Measurements from ENCODE around the gene SPACA9.

The SPACA9 gene

DNA sequence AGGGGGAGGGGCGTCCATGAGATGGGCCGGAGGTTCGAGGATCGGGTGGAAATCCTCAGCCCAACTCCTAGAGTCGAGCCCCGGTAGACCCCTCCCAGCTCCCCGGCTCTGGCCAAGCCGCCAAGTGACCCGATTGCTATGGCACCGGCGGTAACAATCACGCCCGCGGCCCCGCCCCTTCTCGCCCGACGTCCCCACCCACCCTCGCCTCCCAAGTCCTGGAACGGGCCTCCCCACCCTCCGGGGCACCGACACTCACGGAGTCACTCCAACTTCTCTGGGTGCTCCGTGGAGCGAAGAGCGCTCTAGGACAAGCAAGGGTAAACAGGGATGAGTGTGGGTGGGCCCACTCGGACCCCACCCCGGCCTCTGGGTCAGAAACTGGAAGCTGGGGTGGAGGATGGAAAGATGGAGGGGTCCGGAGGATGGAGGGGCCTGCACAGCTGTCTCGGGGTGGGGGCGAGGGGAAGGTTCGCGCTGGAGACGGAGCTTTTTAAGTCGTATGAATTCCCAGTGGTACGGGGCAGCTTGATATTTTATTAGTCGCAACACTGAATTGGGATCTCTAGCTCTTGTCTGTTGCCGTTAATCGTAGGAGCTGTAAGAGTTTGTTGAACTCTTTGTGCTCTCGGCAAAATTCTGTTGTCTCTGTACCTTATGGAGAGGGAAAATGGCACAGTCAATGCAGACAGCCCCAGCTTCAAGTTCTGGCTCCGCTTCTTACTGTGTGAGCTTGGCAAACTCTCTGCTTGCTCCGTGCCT is at the start of gene SPACA9:
Gene SPACA9, plus strand, starts transcription at position 204 of the 762 bp plus-strand sequence. CDS start 5,050 bp downstream, outside the sequence.
- peak; percentile 43 for DNase-seq

DNA sequence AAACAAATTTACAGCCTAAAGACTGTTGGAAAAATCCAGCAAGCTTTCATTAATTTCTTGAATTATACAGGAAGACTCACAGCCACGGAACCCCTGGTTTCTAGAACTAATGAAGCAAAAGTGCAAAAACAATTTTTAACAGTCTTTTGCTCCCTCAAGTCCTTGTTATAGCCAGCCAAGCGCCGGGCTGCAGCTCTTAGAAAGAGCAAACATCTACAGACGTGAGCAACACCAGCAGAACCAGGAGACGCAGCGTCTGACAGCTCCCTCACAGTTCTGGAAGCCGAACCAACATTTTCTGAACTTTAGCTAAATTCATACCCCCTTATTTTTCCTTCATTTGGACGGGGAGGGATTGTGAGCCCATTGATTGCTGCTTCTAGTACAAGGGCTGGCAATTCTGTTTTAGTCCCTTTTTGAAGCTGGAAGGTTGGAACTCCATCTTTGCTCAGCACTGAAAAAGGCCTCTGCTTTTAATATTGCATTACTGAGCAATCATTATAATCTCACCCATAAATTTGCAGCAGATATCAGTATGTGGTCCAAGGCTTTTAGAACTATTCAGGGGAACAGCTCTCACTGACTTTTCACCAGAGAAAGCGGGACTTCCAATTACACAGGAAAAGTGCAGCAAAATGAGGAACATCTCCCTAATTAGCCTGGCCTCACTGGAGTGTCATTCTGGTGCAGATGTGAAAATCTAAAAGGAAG is 46.4 kb upstream of the SPACA9 start:
- no peak for DNase-seq

DNA sequence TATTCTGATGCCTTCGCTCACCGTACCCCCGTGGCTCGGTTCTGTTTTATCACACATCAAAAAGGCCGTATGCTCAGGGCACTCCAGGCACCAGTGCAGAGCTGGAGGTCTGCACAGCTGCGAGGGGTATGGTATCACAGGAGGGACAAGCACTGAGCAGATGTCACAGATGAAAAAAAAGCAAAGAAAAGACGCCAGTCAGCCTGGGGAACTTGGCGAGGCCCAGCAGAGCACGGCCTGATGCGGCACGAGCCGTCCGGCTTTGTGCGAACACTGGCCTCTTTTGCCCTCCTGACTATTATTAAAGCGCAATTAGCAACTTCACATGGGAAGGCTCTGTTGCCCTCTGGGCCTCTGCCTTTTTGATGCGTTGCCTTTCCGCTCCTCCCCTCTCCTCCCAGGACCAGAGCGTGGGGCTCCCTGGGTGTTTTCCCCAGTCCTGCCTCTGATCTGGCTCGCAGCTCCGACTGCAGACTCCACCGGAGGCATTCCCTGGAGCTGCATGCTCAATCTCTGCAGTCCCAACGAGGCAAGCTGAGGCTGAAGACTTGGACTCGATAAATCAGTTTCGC is 45.1 kb upstream of the SPACA9 start:
- no peak for DNase-seq

DNA sequence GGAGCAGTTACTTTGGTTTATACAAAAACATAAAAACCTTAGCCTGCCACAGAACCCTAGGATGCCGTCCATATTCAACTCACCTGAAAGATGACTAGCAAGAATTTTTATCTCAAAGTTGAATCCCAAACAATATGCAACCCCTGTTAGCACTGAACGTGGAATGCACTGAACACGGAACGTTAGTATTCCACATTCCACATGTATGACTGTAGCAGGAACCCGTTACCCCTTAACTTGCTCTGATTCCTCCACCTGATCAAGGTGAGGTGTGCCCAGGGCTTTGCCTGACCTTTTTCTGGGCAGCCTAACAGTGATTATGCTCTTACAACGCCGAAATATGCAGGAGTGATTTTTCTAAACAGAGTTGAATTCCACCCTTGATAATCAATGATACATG is 44.4 kb upstream of the SPACA9 start:
- DNase-seq: no peak

DNA sequence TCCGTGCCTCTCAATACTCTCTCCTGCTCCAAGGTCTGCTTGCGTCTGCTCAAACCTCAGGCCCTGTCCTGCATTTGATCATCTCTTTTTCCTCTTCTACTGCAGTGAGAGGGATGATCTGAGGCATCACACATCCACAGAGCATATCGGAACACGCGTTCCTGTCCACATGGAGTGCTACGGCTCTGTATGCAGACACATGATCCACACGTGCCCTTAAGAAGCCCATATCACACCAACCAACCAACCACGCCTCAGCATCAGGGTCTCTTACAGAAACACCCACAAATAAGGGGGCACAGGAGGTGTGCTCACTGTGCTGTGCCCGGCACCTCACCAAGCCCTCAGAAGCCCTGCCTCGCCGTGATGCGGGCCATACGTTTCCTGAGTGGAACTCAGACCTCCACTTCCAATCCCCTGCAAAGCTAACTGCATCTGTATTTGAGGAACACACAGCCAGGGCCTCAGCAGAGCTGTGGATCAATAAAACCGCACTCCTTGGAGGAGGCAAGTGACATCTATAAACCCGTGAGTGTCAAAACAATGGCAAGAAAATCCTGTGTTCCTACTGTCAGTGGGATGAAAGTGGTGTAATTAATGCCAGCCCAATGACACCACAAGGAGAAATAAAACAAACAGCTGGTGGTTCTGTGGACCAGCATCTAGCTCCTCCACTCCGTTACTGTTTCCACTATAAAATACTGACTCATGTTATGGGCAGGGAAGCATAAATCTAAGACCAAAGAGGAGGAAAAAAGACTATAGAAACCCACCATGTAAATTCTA is 41.0 kb upstream of the SPACA9 start:
- no peak for DNase-seq

DNA sequence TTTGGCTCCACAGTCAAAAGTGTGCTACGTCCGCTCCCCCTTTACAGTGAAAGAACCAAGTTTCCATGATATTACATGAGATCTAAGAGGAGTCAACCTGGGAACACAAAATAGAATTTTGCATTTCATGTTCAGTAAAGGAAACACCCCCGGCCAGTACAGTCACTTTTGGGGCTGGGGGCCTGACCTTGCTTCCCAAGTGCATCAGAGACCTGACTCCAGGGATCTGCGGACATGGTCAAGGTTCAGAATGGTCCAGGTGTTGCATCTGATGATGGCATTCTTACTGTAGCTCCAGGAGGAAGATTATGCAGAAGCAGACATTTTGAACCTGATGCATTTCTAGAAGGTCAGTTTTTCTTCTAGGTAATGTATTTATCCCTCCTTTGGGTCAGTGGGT is 40.4 kb upstream of the SPACA9 start:
- no peak for DNase-seq

DNA sequence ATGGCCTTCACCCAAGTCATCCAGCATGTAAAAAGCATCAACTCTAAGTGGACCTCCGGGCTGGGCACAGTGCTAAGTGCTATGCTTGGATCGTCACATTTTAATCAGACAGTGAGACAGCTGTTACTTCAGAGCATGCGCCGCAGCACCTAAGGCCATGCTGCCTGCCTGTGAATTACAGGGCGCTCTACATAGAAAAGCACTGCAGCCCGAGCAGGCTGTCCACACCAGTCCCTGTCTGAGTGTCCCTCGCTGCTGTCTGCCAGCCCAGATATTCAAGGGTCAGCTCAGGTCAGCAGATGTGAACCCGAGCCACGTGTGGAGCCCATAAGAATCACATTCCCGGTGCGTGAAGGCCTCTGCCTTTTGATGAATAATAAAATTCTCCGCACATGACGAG is 37.7 kb upstream of the SPACA9 start:
- no peak for DNase-seq

DNA sequence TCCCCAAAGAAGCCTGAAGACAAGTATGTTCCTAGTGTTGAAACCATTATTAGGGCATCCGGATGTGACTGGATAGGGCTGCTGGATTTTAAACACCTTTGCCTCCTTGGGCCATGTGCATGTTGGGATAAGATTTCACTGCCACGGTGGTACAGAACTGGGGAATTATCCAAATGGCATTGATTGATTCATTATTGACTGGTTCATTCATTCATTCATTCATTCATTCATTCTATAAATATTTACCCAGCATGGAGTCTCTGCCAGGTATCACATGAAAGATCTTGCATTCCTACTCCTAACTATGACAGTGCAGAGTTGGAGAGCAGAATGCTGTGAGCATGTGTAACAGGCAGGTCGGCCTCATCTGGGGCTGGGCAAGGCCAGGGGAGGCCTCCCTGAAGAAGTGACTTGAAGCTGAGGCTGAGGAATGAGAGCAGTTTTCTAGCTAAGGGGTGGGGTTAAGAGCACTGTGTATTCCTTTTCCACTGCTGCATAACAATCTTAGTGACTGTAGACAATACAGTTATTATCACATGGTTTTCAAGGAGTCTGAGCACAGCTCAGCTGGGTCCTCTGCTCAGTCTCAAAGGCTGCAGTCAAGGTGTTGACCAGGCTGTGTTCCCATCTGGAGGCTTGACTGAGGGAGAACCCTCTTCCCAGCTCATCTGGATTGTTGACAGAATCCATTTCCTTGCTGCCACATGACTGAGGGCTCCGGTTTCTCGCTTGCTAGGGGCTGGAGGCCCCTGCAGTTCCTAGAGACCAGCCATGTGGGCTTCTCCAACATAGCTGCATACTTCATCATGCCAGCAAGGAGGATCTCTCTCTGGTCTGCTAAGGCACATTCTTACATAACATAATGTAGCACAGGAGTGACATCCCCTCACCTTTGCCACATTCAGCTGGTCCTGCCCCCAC is 36.3 kb upstream of the SPACA9 start:
- no peak for DNase-seq

DNA sequence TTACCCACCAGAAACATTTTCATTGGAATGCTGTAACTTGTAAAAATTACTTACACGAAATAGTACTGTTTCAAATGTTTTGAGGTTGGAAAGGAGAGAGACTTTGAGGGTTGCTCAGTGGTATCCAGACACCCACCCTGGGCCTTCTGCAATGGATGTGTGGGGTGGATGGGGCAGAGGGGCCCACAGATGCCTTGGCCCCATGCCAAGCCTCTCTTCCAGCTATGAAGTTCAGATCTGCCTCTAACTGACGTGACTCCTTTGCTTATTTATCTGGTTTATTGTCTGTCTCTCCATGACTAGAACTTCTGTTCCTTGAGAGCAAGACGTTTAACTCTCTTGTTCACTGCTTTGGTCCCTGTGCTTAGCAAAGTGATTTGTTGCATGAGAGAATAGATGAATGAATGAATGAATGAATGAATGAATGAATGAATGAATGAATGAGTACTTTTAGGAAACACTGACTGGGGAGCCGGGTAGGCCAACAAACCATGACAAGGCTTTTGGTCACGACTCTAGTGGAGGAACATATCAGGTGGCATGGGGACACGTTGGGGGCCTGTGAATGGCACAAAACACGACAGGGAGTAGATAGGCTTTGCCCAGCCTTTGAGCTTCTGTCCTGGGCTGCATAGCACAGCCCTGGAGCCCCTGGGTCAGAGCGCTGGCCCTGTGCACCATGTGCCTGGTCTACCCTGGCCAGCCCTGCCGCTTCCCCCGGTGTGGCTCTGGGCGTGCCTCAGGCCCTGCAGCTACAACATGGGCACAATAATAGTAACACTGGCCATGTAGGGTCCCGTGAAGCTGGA is 32.4 kb upstream of the SPACA9 start:
- DNase-seq: no peak

DNA sequence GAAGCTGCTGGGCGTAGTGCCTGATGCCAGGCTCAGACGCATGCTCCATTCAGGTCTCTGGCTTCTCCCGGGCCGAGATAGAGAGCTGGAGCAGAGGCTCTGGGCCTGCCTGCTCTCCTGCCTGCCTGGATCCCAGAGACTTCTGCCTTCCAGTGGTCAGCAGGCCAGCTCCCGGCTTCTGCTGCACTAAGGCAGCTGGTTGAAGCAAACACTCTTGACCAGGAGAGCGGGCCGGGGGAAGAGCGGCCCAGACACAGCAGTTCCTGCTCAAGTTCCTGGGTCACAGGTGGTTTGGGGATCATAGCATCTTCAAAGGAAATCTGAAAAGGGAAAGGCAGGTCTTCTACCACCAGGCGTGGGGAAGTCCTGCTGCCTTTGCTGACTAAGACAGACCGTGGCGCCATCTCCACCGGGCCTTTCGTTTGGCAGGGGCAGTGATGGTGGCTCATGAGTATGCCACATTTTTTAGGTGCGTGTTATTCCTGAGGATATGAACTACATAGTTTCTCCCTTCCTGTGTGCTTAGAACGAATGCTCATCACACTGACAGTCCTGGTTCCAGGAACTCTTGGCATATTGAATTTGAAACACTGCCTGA is 31.7 kb upstream of the SPACA9 start:
- DNase-seq: no peak

DNA sequence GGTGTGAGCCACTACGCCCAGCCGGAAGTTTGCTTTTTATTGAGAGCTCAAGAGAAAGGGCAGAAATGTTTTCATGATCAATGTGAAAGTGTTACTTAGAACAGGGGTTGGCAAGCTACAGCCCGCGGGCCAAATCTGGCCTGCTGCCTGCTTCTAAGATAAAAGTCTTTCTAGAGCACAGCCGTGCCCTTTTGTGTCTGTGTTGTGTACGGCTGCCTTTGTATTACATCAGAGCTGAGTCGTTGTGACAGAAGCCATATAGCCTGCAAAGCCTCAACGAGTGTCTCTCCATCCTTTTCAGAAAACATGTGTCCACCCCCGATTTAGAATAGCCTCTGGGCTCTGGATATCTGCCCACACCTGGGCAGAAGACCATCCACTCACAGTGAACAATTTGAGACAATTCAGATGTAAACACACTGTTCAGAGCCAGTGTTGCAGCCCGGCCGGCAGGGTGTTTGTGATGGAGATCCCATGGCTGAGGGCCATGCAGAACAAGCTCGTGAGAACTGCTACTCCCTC is 29.5 kb upstream of the SPACA9 start:
- no peak for DNase-seq

DNA sequence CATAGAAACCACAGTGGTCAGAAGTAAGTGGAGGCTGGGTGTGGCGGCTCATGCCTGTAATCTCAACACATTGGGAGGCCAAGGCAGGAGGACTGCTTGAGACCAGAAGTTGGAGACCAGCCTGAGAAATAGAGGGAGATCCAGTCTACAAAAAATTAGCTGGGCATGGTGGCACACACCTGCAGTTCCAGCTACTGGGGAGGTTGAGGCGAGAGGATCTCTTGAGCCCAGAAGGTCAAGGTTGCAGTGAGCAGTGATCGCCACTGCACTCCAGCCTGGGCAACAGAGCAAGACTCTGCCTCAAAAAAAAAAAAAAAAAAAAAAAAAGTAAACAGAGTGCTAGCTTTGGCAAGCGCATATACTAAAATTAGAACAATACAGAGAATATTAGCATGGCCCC is 25.2 kb upstream of the SPACA9 start:
- no peak for DNase-seq

DNA sequence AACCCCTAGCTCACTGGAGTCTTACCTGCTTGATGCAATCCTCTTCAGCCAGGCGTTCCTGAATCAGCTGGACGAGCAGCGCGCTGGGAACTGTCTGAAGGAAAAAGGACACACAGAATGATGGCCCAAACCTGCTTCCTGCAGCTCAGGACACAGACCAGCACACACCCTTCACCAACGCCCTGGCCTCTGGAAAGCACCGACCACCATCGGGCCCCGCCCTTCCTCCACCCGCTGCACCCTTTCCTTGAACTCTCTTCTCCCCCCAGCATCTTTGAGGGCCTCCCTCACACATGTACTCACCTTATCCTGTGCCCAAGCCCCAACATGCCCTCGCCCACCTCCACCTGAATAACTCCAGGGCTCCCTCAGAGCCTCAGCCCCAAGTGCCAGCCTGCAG is 23.9 kb upstream of the SPACA9 start:
- DNase-seq: no peak

DNA sequence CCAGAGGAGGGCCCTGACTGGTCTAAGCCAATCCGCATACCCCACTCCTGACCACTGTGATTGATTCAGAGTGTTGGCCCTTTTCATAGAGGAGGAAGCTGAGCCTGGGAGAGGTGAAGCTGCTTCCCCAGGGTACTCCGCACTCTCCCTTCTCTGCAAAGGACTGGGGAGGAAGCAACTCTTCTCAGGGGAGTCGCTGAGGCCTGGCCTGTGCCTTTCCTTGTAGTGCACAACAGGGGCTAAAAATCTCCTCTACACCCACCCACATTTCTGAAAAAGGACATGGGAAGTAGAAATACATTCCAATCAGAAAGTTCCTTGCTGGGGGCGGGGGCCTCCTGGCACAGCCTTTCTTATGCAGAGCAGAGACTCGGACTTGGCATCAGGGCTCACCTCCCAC is 22.8 kb upstream of the SPACA9 start:
- DNase-seq: no peak

DNA sequence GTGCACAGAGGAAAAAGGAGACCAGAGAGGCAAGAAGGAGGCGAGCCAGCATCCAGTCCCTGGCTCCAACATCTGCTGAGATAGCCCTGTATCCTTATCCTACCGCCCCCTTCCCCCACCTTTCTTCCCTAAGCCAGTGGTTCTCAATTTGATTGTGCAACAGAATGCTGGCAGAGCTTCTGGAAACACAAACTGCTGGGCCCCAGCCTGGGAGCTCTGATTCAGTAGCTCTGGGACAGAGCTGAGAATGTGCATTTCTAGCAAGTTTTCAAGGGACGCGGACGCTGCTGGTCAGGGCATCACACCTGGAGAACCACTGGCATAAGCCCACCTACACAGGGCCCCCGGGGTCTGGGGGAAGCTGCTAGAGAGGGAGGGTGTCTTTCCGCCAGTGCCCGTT is 21.7 kb upstream of the SPACA9 start:
- DNase-seq: no peak

DNA sequence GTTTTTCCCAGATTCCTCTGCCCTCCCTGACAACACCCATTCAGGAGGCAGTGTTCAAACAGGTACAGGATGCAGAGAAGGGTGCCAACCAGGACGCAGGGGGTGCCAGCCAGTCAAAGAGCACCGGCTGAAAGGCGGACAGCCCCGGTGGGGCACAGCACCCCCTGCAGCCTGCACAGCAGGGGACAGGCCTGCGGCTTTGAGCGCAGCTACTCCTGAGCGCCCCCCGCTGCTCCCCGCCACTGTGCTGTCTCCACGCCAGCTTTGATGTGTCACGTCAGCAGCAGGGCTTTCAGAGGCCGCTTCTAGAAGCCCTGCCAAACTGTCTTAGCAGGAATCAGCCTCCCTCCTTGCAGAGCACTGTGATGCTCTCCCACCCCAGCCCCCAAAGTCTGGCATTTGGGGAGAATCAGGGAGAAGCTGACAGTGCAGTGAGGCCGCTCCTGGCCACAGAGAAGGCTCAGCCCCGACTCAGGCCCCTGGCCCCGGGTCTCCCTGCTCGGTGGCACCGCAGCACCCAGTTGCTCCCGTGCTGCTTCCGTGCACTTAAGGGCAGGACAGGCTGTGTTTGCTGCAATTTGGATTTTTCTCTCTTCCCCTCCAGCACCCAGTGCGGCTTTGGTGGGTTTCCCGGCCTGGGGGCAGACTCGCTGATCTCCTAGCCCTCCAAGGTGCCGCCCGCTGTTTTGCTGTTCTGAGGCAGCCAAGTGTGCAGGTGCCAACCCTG is 20.9 kb upstream of the SPACA9 start:
- DNase-seq: no peak

DNA sequence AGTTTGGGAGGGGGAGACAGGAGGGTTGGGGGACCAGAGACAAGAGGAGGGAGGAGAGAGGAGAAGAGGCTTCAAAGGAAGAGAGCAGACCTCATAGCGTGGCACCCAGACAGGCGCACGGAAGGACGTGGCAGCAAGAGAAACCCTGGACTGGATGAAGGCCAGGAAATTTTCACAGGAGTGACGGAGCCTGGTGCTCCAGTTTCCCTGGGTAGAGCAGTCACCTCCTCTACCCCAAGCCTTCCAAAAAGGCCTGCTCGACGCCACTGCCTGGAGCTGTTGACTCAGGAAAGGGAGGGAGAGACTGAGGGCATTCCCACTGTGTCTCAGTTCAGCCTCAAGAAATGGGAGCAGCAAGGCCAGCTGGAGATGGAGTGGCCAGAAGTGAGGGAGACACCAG is 19.9 kb upstream of the SPACA9 start:
- no peak for DNase-seq

DNA sequence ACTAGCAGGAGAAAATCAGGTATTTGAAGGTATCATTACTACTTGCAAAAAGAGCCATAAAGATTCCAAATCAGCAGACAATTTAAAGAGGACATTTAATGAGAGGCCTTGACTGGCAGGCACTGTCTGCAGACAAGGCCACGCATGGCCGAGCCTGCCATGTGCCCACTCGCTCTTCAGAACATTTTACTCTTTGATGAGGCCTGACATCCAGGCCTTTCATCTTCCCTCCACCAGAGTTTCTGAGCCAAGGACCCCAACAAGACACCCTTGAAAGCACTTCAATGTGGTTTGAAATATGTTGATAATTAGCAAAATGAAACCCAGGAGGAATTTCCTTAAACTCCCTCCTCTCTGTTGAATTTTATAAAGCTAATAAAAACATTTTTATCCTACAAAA is 17.0 kb upstream of the SPACA9 start:
- no peak for DNase-seq

DNA sequence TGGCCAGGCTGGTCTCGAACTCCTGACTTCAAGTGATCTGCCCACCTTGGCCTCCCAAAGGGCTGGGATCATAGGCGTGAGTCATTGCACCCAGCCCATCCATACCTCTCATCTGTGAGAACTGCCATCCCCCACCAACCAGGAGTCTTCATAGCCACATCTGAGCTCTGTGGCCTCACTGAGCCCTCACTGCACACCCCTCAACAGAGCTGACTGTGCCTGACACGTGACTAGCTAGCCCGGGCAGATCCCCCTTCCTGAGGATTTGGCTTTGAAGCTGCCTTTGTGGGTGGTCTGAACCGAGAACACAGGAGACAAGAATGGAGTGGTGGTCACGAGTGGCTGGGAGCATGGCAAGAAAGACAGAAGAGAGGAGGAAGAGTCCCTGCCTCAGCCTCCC is 16.2 kb upstream of the SPACA9 start:
- DNase-seq: no peak

DNA sequence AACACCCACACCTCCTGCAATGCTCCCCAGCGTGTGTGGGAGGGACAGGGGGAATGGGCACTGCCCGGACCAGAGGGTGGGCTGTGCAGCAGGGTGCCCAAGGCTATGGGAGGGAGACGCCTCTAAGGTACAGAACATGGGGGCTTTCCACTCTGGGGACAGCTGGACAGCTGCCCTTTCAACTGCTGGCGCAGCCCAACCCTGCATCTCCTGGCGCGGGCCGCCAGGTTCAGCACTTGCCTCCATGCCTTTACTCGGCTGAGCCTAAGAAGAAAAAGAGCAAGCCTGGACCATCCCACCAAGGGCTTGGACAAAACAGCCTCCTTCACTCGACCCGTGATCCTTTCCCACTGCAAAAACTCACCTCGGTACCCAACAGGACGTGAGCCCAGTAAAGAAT is 15.6 kb upstream of the SPACA9 start:
- DNase-seq: no peak
